CD14-positive monocyte (primary cell): ENCODE measurements around the gene CALY. TPM values are rescaled to one million over a fixed set of nuclear protein-coding genes. Genes with fewer than 3 reads are reported as not detected.

ENCODE experiments used
- DNase-seq, 3 donors: peaks; one replicate each; pipeline ENCODE4 v3.0.0-alpha.2; 2011 to 2022
- H2AFZ ChIP-seq: 2 replicates; pipeline ENCODE4 v1.6.0; 2012; ENCODE audit warnings: mild to moderate bottlenecking, low read depth, low read length, inconsistent platforms; ENCODE audit not compliant: insufficient read depth, poor library complexity, severe bottlenecking
- H3K27ac ChIP-seq, 2 donors: 1 replicate in 1 of 2; 2 replicates in 1 of 2; pipeline ENCODE4 v1.5.1; 2012 to 2013; ENCODE audit warnings: low read length in 2 of 2, control low read depth in 1 of 2, inconsistent platforms in 1 of 2, low read depth in 1 of 2, mild to moderate bottlenecking in 1 of 2
- H3K27me3 ChIP-seq, 2 donors: one replicate each; pipeline versions ENCODE4 v1.6.0 to v1.6.1; 2011 to 2013; ENCODE audit warnings: low read length in 2 of 2; ENCODE audit not compliant: control insufficient read depth in 2 of 2, insufficient read depth in 2 of 2
- H3K36me3 ChIP-seq, 2 donors: replicated peaks in 1 of 2; 1 replicate in 1 of 2; 2 replicates in 1 of 2; pipeline versions ENCODE4 v1.5.1 to v1.6.1; 2012 to 2013; ENCODE audit warnings: low read length in 2 of 2, control low read depth in 1 of 2, inconsistent platforms in 1 of 2, mild to moderate bottlenecking in 1 of 2; ENCODE audit not compliant: insufficient read depth in 2 of 2, control insufficient read depth in 1 of 2
- H3K4me1 ChIP-seq, 2 donors: 1 replicate in 1 of 2; 2 replicates in 1 of 2; pipeline versions ENCODE4 v1.5.1 to v1.6.1; 2012 to 2013; ENCODE audit warnings: low read length in 2 of 2, control low read depth in 1 of 2, inconsistent platforms in 1 of 2, mild to moderate bottlenecking in 1 of 2, moderate library complexity in 1 of 2; ENCODE audit not compliant: insufficient read depth in 2 of 2, control insufficient read depth in 1 of 2
- H3K4me2 ChIP-seq: replicated peaks from 2 replicates; pipeline ENCODE3; 2012; ENCODE audit warnings: low read length, moderate library complexity, mild to moderate bottlenecking; ENCODE audit not compliant: poor library complexity, severe bottlenecking; ENCODE audit errors: extremely low read depth
- H3K4me3 ChIP-seq, 3 experiments: fragments of 200-600 bp in 1 of 3; sonication (generic) in 1 of 3; replicated peaks in 1 of 3; 1 replicate in 2 of 3; 2 replicates in 1 of 3; pipeline ENCODE4 v1.5.1; 2011 to 2013; ENCODE audit warnings: low read length in 3 of 3, mild to moderate bottlenecking in 3 of 3, control low read depth in 2 of 3, low read depth in 2 of 3, inconsistent platforms in 1 of 3, moderate library complexity in 1 of 3
- H3K79me2 ChIP-seq: 2 replicates; pipeline ENCODE4 v1.6.0; 2012; ENCODE audit warnings: mild to moderate bottlenecking, control low read depth, inconsistent platforms, low read length, moderate library complexity; ENCODE audit not compliant: insufficient read depth
- H3K9ac ChIP-seq: 2 replicates; pipeline ENCODE4 v1.6.0; 2017; ENCODE audit warnings: low read length, mild to moderate bottlenecking; ENCODE audit not compliant: insufficient read depth, poor library complexity, severe bottlenecking
- H3K9me3 ChIP-seq, 2 donors: replicated peaks in 1 of 2; 1 replicate in 1 of 2; 2 replicates in 1 of 2; pipeline versions ENCODE4 v1.5.1 to v1.6.1; 2012 to 2013; ENCODE audit warnings: low read length in 2 of 2, control low read depth in 1 of 2; ENCODE audit not compliant: control insufficient read depth in 1 of 2, insufficient read depth in 1 of 2
- H4K20me1 ChIP-seq: 2 replicates; pipeline ENCODE4 v1.6.0; 2012; ENCODE audit warnings: mild to moderate bottlenecking, low read length, control low read depth, moderate library complexity; ENCODE audit not compliant: insufficient read depth
- H3K27ac Mint-ChIP-seq, 7 donors: one replicate each; pipeline ENCODE4 v1.8.0; 2020; ENCODE audit warnings: mild to moderate bottlenecking in 7 of 7, mixed read lengths in 7 of 7, moderate library complexity in 6 of 7, inconsistent platforms in 2 of 7
- H3K27me3 Mint-ChIP-seq, 3 donors: one replicate each; pipeline ENCODE4 v1.8.0; 2021 to 2022; ENCODE audit warnings: low read depth in 3 of 3, mild to moderate bottlenecking in 3 of 3, mixed read lengths in 3 of 3, moderate library complexity in 3 of 3, inconsistent platforms in 1 of 3
- H3K36me3 Mint-ChIP-seq, 2 donors: one replicate each; pipeline ENCODE4 v1.8.0; 2020; ENCODE audit warnings: mixed read lengths in 2 of 2, inconsistent platforms in 1 of 2, mild to moderate bottlenecking in 1 of 2
- H3K4me1 Mint-ChIP-seq: one replicate; pipeline ENCODE4 v1.8.0; 2020; ENCODE audit warnings: mild to moderate bottlenecking, mixed read lengths
- H3K4me3 Mint-ChIP-seq, 2 donors: one replicate each; pipeline ENCODE4 v1.8.0; 2020; ENCODE audit warnings: mild to moderate bottlenecking in 2 of 2, mixed read lengths in 2 of 2, moderate library complexity in 1 of 2
- H3K9me3 Mint-ChIP-seq, 7 donors: one replicate each; pipeline ENCODE4 v1.8.0; 2020 to 2022; ENCODE audit warnings: mixed read lengths in 7 of 7, mild to moderate bottlenecking in 6 of 7, moderate library complexity in 6 of 7, inconsistent platforms in 2 of 7
- CTCF ChIP-seq: fragments of 200-600 bp; IDR thresholded peaks from one replicate; pipeline ENCODE4 v1.8.0; 2022; ENCODE audit warnings: antibody characterized with exemption, mild to moderate bottlenecking
- WGBS: methylation state at CpG from one replicate; pipeline ENCODE4 v1.1.5; 2013; ENCODE audit warnings: missing lambda C conversion rate; ENCODE audit not compliant: insufficient coverage; 5-methylcytosine and 5-hydroxymethylcytosine counted together
- intact Hi-C, 2 donors: fragments of 100-400 bp; cut with micrococcal nuclease; formaldehyde crosslinking; loops; one replicate each; pipeline versions ENCODE4 v1.15.0 to v1.15.1; 2023
- polyA plus RNA-seq, 3 donors: library from polyadenylated mRNA; depleted of rRNA in 1 of 3; unstranded in 2 of 3; stranded (reverse) in 1 of 3; fragments of 300-500 nt in 2 of 3; fragments of >200 nt in 1 of 3; fragmentation: Illumina TruSeq in 2 of 3; gene quantifications; 1 replicate in 2 of 3; 2 replicates in 1 of 3; pipeline ENCODE4 v1.2.3, GENCODE V29; 2012 to 2021

The CALY gene
- polyA plus RNA-seq, 3 donors = not detected

DNA sequence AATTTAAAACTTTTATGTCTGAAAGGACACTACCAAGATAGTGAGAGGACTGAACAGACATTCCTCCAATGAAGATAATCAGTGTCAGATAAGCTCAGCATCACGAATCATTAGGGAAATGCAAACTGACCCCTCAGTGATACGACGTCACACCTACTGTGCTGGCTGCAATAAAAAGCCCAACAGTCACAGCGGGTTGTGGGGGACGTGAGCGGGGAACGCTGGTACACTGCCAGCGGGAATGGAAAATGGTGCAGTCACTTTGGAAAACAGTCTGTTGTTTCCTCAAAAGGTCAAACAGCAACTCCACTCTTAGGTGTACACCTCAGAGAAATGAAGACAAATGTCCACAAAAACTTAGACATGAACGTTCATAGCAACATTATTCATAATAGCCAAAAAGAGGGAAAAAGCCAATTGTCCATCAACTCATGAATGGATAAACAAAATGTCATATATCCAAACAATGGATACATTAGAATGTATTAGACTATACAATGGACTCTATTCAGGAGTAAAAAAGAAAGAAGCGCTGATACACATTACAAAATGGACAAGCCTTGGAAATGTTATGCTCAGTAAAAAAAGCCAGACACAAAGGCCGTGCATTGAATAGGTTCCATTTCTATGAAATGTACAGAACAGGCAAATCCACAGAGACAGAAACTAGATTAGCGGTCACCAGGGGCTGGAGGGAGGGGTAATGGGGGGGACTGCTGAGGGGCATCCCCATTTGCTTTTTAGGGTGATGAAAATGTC is 38.8 kb upstream of the CALY start:
- no peak overlapping the region for H3K4me3 ChIP-seq
- peaks cover 36 to 47% of the 10 kb centered on the region in 2 donors for H3K4me1 ChIP-seq
- no peaks in the 10 kb centered on the region for H4K20me1 ChIP-seq
- peaks cover 5% of the 10 kb centered on the region for H3K79me2 ChIP-seq
- H3K27ac ChIP-seq = no peak overlapping the region
- Mint-ChIP-seq H3K4me3 (no peak overlapping the region), H3K9me3 (peaks cover 0 to 2% (median 0%) of the 10 kb centered on the region in 7 donors), H3K27ac (no peak overlapping the region), H3K27me3 (peaks cover 2 to 18% (median 17%) of the 10 kb centered on the region in 3 donors), H3K36me3 (peaks cover 4 to 10% of the 10 kb centered on the region in 2 donors), H3K4me1 (peaks cover 25% of the 10 kb centered on the region)
- H3K4me2 ChIP-seq = no peak overlapping the region
- DNase-seq = no peak
- H3K27me3 ChIP-seq = peaks cover 0 to 6% of the 10 kb centered on the region in 2 donors
- WGBS = 97% methylated on average over 8 of the region's 12 CpGs
- H3K9me3 ChIP-seq = no peaks in the 10 kb centered on the region
- no peak overlapping the region for H3K9ac ChIP-seq
- no peak overlapping the region for H2AFZ ChIP-seq
- H3K36me3 ChIP-seq = peaks cover 3 to 4% of the 10 kb centered on the region in 2 donors
- intact Hi-C loops = loop anchor here in 1 of 2 donors (10.0 kb wide), 1 partner anchor 1071 kb away; the partner anchor contains the start of gene STK32C
- no peak for TF ChIP-seq CTCF

- peak within 1 kb of the TSS; percentile 81 to 91 (median 87) for H3K27ac Mint-ChIP-seq
- H3K79me2 ChIP-seq = peaks cover 5% of the 10 kb centered on the region
- peaks cover 22 to 31% of the 10 kb centered on the region in 2 donors for H3K36me3 Mint-ChIP-seq
- peaks cover 21 to 25% of the 10 kb centered on the region in 2 donors for H3K36me3 ChIP-seq
- H3K4me3 Mint-ChIP-seq = peak within 1 kb of the TSS; percentile 84 to 92
- under 1% methylated on average over 81 of the region's 89 CpGs for WGBS
- H3K4me1 ChIP-seq = peaks cover 25 to 29% of the 10 kb centered on the region in 2 donors
- H3K27me3 Mint-ChIP-seq = peaks cover 0 to 12% (median 10%) of the 10 kb centered on the region in 3 donors
- no peak for TF ChIP-seq CTCF
- no peaks in the 10 kb centered on the region for H3K9me3 Mint-ChIP-seq
- no peaks in the 10 kb centered on the region for H4K20me1 ChIP-seq
- peaks cover 18% of the 10 kb centered on the region for H3K4me1 Mint-ChIP-seq
- H2AFZ ChIP-seq = peak within 1 kb of the TSS; percentile 80
- peak within 1 kb of the TSS; percentile 53 to 80 (median 77) for H3K4me3 ChIP-seq
- peaks cover 0 to 2% of the 10 kb centered on the region in 2 donors for H3K27me3 ChIP-seq
- H3K9ac ChIP-seq = peak within 1 kb of the TSS; percentile 70
- H3K9me3 ChIP-seq = no peaks in the 10 kb centered on the region
- H3K4me2 ChIP-seq = peak within 1 kb of the TSS; percentile 74
- H3K27ac ChIP-seq = peak within 1 kb of the TSS; percentile 74 to 79
- intact Hi-C loops = loop anchor here in 1 of 2 donors (10.0 kb wide), 1 partner anchor 1069 kb away; the partner anchor contains the start of gene STK32C
- peak; percentile 87 to 93 (median 90) for DNase-seq
Measured at GRCh38 chr10:133373174-133374090, 36.7 kb upstream of the CALY start, which contains the start of gene ECHS1. TSS of gene ECHS1 (minus strand) at chr10:133373354. CDS start at chr10:133373333, 21 bp downstream.
